ENCODE measurements around the gene NKPD1.

DNA sequence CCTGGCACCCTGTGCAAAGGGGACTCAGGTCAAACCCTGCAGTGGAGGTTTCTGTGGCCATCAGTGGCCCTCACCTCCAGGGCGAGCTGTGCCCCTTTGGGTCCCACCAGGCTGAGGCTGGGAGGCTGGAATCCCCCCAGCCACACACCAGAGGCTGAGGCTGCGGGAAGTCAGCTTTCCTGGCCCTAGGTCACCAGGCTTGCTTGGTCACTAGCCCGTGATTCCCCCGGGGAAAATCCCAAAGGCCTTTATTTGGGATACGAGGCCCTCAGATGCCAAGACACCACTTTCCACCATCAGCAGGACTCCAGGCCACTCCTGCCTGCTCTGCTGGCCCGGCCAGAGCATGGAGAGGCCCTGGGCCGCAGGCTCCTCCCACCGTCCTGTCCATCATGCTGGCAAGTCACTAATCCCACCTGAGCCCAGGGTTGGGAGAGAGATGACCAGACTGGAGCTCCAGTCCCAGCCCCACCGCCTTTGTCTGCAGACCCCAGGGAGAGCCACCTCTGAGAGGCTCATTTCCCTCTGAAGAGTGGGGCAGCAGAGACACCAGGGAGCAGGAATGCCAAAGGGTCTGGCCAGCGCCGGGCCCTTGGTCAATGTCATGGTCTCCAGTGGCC lies 4.7 kb downstream of the NKPD1 start:
- TF ChIP-seq, protein P1, sequence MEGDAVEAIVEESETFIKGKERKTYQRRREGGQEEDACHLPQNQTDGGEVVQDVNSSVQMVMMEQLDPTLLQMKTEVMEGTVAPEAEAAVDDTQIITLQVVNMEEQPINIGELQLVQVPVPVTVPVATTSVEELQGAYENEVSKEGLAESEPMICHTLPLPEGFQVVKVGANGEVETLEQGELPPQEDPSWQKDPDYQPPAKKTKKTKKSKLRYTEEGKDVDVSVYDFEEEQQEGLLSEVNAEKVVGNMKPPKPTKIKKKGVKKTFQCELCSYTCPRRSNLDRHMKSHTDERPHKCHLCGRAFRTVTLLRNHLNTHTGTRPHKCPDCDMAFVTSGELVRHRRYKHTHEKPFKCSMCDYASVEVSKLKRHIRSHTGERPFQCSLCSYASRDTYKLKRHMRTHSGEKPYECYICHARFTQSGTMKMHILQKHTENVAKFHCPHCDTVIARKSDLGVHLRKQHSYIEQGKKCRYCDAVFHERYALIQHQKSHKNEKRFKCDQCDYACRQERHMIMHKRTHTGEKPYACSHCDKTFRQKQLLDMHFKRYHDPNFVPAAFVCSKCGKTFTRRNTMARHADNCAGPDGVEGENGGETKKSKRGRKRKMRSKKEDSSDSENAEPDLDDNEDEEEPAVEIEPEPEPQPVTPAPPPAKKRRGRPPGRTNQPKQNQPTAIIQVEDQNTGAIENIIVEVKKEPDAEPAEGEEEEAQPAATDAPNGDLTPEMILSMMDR (IDR thresholded peaks at IDR 0.05), result no peak
- TF ChIP-seq POLR2A (IDR thresholded peaks at IDR 0.05), result no peak
